Gastroesophageal sphincter (tissue), 4 donors: Measurements from ENCODE around the gene ST8SIA5. TPM values are rescaled to one million over a fixed set of nuclear protein-coding genes. Genes with fewer than 3 reads are reported as not detected.

ENCODE experiments used
- ATAC-seq: fragments of 150-250 bp; one replicate; pipeline ENCODE4 v1.9.1; 2016; ENCODE audit warnings: mild to moderate bottlenecking, moderate library complexity
- H3K27ac ChIP-seq, 4 donors: fragments of 200-600 bp; sonication (generic) in 3 of 4; 1 replicate in 3 of 4; 2 replicates in 1 of 4; pipeline ENCODE4 v1.5.1; 2016 to 2019
- H3K27me3 ChIP-seq: fragments of 200-600 bp; sonication (generic); one replicate; pipeline ENCODE4 v1.5.1; 2019
- H3K36me3 ChIP-seq, 2 donors: fragments of 200-600 bp; sonication (generic); one replicate each; pipeline ENCODE4 v1.5.1; 2019; ENCODE audit warnings: control low read depth in 1 of 2
- H3K4me1 ChIP-seq, 3 donors: fragments of 200-600 bp; sonication (generic); 1 replicate in 2 of 3; 2 replicates in 1 of 3; pipeline ENCODE4 v1.5.1; 2016 to 2019; ENCODE audit warnings: control low read depth in 2 of 3
- H3K4me3 ChIP-seq, 2 donors: fragments of 200-600 bp; sonication (generic); one replicate each; pipeline ENCODE4 v1.5.1; 2019; ENCODE audit warnings: mild to moderate bottlenecking in 1 of 2, moderate library complexity in 1 of 2
- H3K9me3 ChIP-seq, 3 donors: fragments of 200-600 bp; sonication (generic); one replicate each; pipeline ENCODE4 v1.5.1; 2017 to 2019; ENCODE audit warnings: control low read depth in 2 of 3
- EP300 ChIP-seq: sonication (generic); formaldehyde crosslinking; IDR thresholded peaks from one replicate; pipeline ENCODE4 v1.6.1; 2017; ENCODE audit warnings: antibody characterized with exemption, mild to moderate bottlenecking
- POLR2A ChIP-seq, 2 donors: fragments of 450-650 bp; IDR thresholded peaks; one replicate each; pipeline ENCODE4 v1.6.1; 2017; ENCODE audit warnings: antibody characterized with exemption in 2 of 2, mild to moderate bottlenecking in 2 of 2, moderate library complexity in 1 of 2
- POLR2AphosphoS5 ChIP-seq: sonication (generic); formaldehyde crosslinking; IDR thresholded peaks from one replicate; pipeline ENCODE4 v1.6.1; 2017; ENCODE audit warnings: antibody characterized with exemption
- WGBS, 2 donors: methylation state at CpG; one replicate each; pipeline ENCODE4 v1.1.5; 2018; ENCODE audit warnings: low coverage in 1 of 2; 5-methylcytosine and 5-hydroxymethylcytosine counted together
- total RNA-seq, 4 donors: library from RNA; depleted of rRNA; stranded (reverse); fragments of >200 nt; gene quantifications; one replicate each; pipeline ENCODE4 v1.1.0, GENCODE V29; 2016
- TF ChIP-seq, protein P1 (sequence below), 4 experiments: fragments of 200-600 bp in 2 of 4; fragments of 450-650 bp in 2 of 4; sonication (generic) in 1 of 4; IDR thresholded peaks; one replicate each; pipeline ENCODE4 v1.5.1; 2017 to 2019; ENCODE audit warnings: antibody characterized with exemption in 4 of 4, mild to moderate bottlenecking in 2 of 4, moderate library complexity in 2 of 4

Gene ST8SIA5
- total RNA-seq, 4 donors from 2014 or later = 0.08 to 0.27 TPM; not detected in 2

DNA sequence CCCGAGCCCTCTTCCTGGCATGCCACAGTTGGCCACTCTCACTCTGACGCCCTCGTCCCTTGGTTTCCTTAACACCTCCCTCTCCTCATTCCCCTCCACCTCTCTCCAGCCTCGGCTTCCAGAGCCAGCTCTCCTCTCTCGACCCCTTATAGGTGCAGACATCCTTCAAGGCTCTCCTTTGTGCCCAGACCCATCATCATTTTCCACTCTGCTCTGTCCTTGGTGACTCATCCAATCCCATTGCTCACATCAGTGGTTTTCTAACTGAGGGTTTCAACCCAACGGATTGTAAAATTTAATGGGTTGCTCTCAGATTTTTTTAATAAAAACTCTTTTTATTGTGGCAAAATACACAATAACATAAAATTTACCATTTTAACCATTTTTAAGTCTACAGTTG, 6.2 kb downstream of the ST8SIA5 start:
- ATAC-seq = no peak
- H3K4me1 ChIP-seq = no peaks in the 10 kb centered on the region
- TF ChIP-seq, protein P1, sequence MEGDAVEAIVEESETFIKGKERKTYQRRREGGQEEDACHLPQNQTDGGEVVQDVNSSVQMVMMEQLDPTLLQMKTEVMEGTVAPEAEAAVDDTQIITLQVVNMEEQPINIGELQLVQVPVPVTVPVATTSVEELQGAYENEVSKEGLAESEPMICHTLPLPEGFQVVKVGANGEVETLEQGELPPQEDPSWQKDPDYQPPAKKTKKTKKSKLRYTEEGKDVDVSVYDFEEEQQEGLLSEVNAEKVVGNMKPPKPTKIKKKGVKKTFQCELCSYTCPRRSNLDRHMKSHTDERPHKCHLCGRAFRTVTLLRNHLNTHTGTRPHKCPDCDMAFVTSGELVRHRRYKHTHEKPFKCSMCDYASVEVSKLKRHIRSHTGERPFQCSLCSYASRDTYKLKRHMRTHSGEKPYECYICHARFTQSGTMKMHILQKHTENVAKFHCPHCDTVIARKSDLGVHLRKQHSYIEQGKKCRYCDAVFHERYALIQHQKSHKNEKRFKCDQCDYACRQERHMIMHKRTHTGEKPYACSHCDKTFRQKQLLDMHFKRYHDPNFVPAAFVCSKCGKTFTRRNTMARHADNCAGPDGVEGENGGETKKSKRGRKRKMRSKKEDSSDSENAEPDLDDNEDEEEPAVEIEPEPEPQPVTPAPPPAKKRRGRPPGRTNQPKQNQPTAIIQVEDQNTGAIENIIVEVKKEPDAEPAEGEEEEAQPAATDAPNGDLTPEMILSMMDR (IDR thresholded peaks at IDR 0.05) = no peak
- TF ChIP-seq POLR2AphosphoS5 (no peak), EP300 (no peak), POLR2A (IDR thresholded peaks at IDR 0.05) (no peak)
- no peaks in the 10 kb centered on the region for H3K36me3 ChIP-seq
- peaks cover 31% of the 10 kb centered on the region for H3K27me3 ChIP-seq
- no peaks in the 10 kb centered on the region for H3K9me3 ChIP-seq
- 62 to 67% methylated on average over 5 to 6 of the region's 6 CpGs for WGBS, 2 donors
- H3K27ac ChIP-seq = no peak overlapping the region
- no peak overlapping the region for H3K4me3 ChIP-seq

DNA sequence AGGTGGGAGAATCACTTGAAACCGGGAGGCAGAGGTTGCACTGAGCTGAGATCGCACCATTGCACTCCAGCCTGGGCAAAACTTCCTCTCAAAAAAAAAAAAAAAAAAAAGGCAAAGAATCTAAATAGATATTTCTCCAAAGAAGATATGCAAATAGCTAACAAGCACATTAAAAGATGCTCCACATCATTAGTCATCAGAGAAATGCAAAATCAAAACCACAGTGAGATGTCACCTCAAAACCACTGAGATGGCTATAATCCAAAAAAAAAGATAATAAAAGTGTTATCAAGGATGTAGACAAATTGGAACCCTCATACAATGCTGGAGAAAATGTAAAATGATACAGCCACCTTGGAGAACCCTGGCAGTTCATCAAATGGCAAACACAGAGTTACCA, 8.4 kb downstream of the ST8SIA5 start:
- no peaks in the 10 kb centered on the region for H3K36me3 ChIP-seq
- 95% methylated on average over 2 of the region's 2 CpGs; no CpG with 5 or more reads in 1 of the 2 donors for WGBS, 2 donors
- TF ChIP-seq EP300 (no peak), POLR2A (IDR thresholded peaks at IDR 0.05) (no peak), POLR2AphosphoS5 (no peak)
- TF ChIP-seq, protein P1 (IDR thresholded peaks at IDR 0.05) = no peak
- no peak for ATAC-seq
- H3K4me3 ChIP-seq = no peak overlapping the region
- no peak overlapping the region for H3K27ac ChIP-seq
- H3K9me3 ChIP-seq = peaks cover 0 to 4% (median 0%) of the 10 kb centered on the region in 3 donors
- H3K27me3 ChIP-seq = peaks cover 15% of the 10 kb centered on the region
- H3K4me1 ChIP-seq = no peaks in the 10 kb centered on the region

DNA sequence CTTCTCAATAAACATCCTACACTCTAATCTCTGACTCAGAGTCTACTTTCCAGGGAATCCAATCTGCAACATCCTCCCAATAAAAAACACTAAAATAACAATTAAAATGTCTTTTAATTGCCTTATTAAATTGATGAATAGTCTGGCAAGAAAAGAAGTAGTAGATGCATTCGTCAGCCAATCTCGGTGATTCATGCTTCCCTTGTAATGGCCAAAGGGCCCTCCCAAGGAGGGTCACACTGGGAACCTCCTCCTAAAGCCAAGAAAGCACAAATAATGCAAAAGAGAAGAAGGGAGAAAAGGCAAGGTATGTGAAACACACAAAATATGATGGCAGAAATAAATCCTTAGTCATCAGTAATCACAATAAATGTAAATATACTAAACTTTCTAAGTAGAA, 16.8 kb downstream of the ST8SIA5 start:
- TF ChIP-seq EP300 (no peak), POLR2AphosphoS5 (no peak), POLR2A (IDR thresholded peaks at IDR 0.05) (no peak)
- TF ChIP-seq, protein P1 (IDR thresholded peaks at IDR 0.05) = no peak
- H3K27ac ChIP-seq = no peak overlapping the region
- no peaks in the 10 kb centered on the region for H3K27me3 ChIP-seq
- no peaks in the 10 kb centered on the region for H3K4me1 ChIP-seq
- WGBS, 2 donors = 72 to 82% methylated on average over 2 of the region's 2 CpGs
- peaks cover 0 to 20% (median 0%) of the 10 kb centered on the region in 3 donors for H3K9me3 ChIP-seq
- H3K4me3 ChIP-seq = no peak overlapping the region
- no peak for ATAC-seq
- no peaks in the 10 kb centered on the region for H3K36me3 ChIP-seq

DNA sequence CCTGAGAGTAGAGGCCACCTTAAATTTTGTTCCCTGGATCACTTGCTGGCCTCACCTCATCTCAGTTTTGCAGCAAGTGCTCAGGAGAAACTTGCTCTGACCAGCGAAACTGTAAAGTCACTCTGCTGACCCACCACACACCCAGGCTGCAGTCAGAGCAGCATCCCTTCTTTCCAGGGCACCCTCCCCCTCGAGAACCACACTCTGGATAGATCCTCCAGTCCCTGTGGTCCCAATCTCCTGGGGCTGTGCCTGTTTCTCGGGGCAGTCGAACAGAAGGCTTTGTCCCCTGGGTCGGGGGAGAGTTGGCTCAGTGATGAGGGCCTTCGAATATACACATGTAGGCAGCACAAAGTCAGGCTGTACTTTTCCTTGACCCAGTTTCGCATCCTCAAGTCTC, 18.4 kb downstream of the ST8SIA5 start:
- H3K36me3 ChIP-seq = no peaks in the 10 kb centered on the region
- no peak for TF ChIP-seq POLR2AphosphoS5
- WGBS, 2 donors = 64 to 70% methylated on average over 2 to 3 of the region's 7 CpGs

DNA sequence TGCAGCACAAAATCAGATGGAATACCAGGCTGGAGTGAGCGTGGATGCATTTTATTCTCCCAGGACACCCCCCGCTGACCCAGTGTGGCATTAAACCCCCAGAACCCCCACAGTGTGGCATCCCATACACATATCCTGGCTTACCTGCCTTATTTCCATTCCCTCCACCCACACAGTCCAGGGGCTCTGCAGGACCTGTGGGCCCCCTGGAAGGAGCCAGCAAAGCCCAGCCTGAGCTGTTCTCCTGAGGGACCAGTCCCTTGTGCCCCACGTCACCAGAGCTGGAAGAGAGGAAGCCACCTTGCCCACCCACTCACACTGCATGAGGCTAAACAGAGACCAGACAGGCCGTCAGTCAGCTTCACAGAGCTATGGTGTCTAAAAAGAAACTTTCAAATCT, 20.1 kb downstream of the ST8SIA5 start:
- 76% methylated on average over 3 of the region's 4 CpGs; no CpG with 5 or more reads in 1 of the 2 donors for WGBS, 2 donors
- Histone ChIP-seq H3K27ac (no peak overlapping the region), H3K4me3 (no peak overlapping the region), H3K27me3 (no peaks in the 10 kb centered on the region), H3K36me3 (no peaks in the 10 kb centered on the region), H3K4me1 (no peaks in the 10 kb centered on the region), H3K9me3 (peaks cover 0 to 20% (median 0%) of the 10 kb centered on the region in 3 donors)
- no peak for TF ChIP-seq POLR2AphosphoS5
- TF ChIP-seq EP300 = no peak
- TF ChIP-seq POLR2A (IDR thresholded peaks at IDR 0.05) = no peak
- TF ChIP-seq, protein P1 (IDR thresholded peaks at IDR 0.05) = no peak
- ATAC-seq = no peak

More for the DNA sequence above, 18.4 kb downstream of the ST8SIA5 start:
- no peak for ATAC-seq
- Histone ChIP-seq H3K27me3 (no peaks in the 10 kb centered on the region), H3K4me3 (no peak overlapping the region), H3K27ac (no peak overlapping the region), H3K9me3 (peaks cover 0 to 16% (median 0%) of the 10 kb centered on the region in 3 donors), H3K4me1 (no peaks in the 10 kb centered on the region)
